ENCODE measurements around the gene CRIP2. TPM values are rescaled to one million over a fixed set of nuclear protein-coding genes. Genes with fewer than 3 reads are reported as not detected.

Gene CRIP2
- total and polyA plus RNA-seq, 2 donors (not counting 3 experiments of a cell fraction or from before 2014, with no cell fraction given), result 322 to 954 TPM

- Histone ChIP-seq H3K36me3 (ENCODE audit: control insufficient read depth in 2 of 2, extremely low read depth in 1 of 2, insufficient read depth in 2 of 2, low read length in 2 of 2) (no peaks in the 10 kb centered on the region), H3K79me2 (ENCODE audit: control insufficient read depth, insufficient read depth, low read length) (no peaks in the 10 kb centered on the region), H2AFZ (ENCODE audit: low read depth, low read length) (no peak overlapping the region), H3K4me3 (replicated peaks in 1 of 3; ENCODE audit: insufficient read depth in 1 of 3, low read depth in 1 of 3, low read length in 3 of 3) (no peak overlapping the region), H3K27ac (ENCODE audit: insufficient read depth, low read depth, low read length) (no peak overlapping the region), H3K9me3 (replicated peaks; ENCODE audit: control insufficient read depth, insufficient read depth, low read length) (no peaks in the 10 kb centered on the region), H3K27me3 (ENCODE audit: control insufficient read depth in 2 of 2, insufficient read depth in 2 of 2, low read length in 2 of 2) (peaks cover 0 to 12% of the 10 kb centered on the region in 2 experiments), H4K20me1 (replicated peaks; ENCODE audit: control insufficient read depth, extremely low read depth, insufficient read depth, low read length) (no peaks in the 10 kb centered on the region), H3K4me2 (ENCODE audit: insufficient read depth, low read length) (no peak overlapping the region), H3K4me1 (ENCODE audit: control insufficient read depth, extremely low read depth, insufficient read depth, low read length) (peaks cover 16% of the 10 kb centered on the region), H3K9me1 (replicated peaks; ENCODE audit: control insufficient read depth, extremely low read depth, insufficient read depth, low read length) (no peaks in the 10 kb centered on the region), H3K9ac (replicated peaks; ENCODE audit: extremely low read depth, insufficient read depth, low read length) (no peak overlapping the region)
- ChIA-PET CTCF (interaction anchor here (1.0 to 1.2 kb wide), 2 partner anchors 14 to 120 kb away, joined by 3 read pairs; no protein-coding TSS in a partner anchor), POLR2A (no interaction called here)
- TF ChIP-seq MAX (IDR thresholded peaks at IDR 0.05; ENCODE audit: insufficient read depth, insufficient read length), result no peak
- no peak for TF ChIP-seq GATA2 (IDR thresholded peaks at IDR 0.05; ENCODE audit: insufficient read depth, insufficient read length, low read depth, low read length)
- TF ChIP-seq POLR2A (IDR thresholded peaks at IDR 0.05; ENCODE audit: low read depth, low read length), result no peak
- TF ChIP-seq CTCF (IDR thresholded peaks at IDR 0.05; ENCODE audit: extremely low read depth in 1 of 2, insufficient read depth in 1 of 2, low read depth in 1 of 2, low read length in 2 of 2), result no peak
- no peak for TF ChIP-seq JUN (IDR thresholded peaks at IDR 0.05; ENCODE audit: borderline replicate concordance, insufficient read depth, insufficient read length, low read depth)
- no peak for TF ChIP-seq POLR2AphosphoS5 (IDR thresholded peaks at IDR 0.05; ENCODE audit: insufficient read depth, low read depth, low read length)
- no peak for TF ChIP-seq MYC (IDR thresholded peaks at IDR 0.05; ENCODE audit: low read depth, low read length)
- no peak for TF ChIP-seq EZH2 (IDR thresholded peaks at IDR 0.05; ENCODE audit: borderline replicate concordance, low read depth, low read length, severe bottlenecking)
- no peak for TF ChIP-seq FOS (IDR thresholded peaks at IDR 0.05; ENCODE audit: borderline replicate concordance, insufficient read depth, low read length)
- dilution Hi-C loops (cut with MboI; ENCODE audit: extremely low pct_ligation_motif_present, low sequenced_read_pairs) (no loop called here), intact Hi-C loops (cut with micrococcal nuclease) (no loop called here)
- FAIRE-seq (no peak), DNase-seq (ENCODE audit: low read depth, low spot score) (no peak)
- no TSS peak for BruUV-seq (replicated peaks)
Measured at GRCh38 chr14:105484997-105485393, 10.4 kb downstream of the CRIP2 start.

All from endothelial cell of umbilical vein (primary cell).